Sigmoid colon (tissue), 4 donors: ENCODE results near the gene BATF3.

Experiments used
- CTCF ChIP-seq, 4 experiments: fragments of 450-650 bp in 3 of 4; fragments of 200-600 bp in 1 of 4; IDR thresholded peaks; one replicate each; pipeline ENCODE4 v1.5.1; 2016 to 2019; ENCODE audit warnings: antibody characterized with exemption in 4 of 4, mild to moderate bottlenecking in 3 of 4, moderate library complexity in 2 of 4
- EP300 ChIP-seq, 4 donors: sonication (generic); formaldehyde crosslinking; IDR thresholded peaks; one replicate each; pipeline ENCODE4 v1.6.1; 2017; ENCODE audit warnings: antibody characterized with exemption in 4 of 4

GRCh38 chr1:212698467-212699103, 1.1 kb downstream of the BATF3 start:
- TF ChIP-seq EP300 (IDR thresholded peaks at IDR 0.05) (no peak), CTCF (IDR thresholded peaks at IDR 0.05) (no peak)
